GM19239 (cell line): ENCODE data around the gene OR5H15.
"Not testable (repeated sequence)": the region's sequence is repeated elsewhere in the genome, so short reads cannot be mapped to it uniquely, and the experiment has no call there.

Source experiments
- DNase-seq: peaks from one replicate; pipeline ENCODE4 v3.0.0; 2011; ENCODE audit warnings: low spot score; ENCODE audit not compliant: insufficient read length
- FAIRE-seq: peaks from 2 replicates; lab custom pipeline; 2011; peaks lifted over from hg19 to GRCh38; lab: Jason Lieb, UNC

OR5H15 gene

DNA sequence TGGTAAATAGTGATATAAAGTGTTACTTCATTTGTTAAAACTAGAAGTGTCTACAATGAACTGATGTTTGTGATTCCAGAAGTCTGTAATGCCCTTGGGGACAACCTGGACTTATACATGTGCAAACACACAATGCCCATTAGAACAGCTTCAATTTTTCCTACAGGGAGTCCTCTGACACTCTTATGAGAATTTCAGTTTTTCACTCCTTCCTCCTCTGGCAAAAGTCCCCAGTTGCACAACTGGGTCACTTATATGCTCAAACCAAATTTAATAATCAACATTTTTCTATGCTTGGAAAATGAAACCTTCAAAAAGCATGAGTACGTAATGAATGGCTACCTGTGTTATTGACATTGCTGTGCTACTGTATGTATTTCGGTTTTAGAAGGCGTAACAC lies at the start of gene OR5H15:
Gene OR5H15, plus strand, starts transcription at position 301 of the 400 bp plus-strand sequence. CDS start 2,004 bp downstream, outside the sequence.
- no peak for FAIRE-seq
- DNase-seq, result no peak

DNA sequence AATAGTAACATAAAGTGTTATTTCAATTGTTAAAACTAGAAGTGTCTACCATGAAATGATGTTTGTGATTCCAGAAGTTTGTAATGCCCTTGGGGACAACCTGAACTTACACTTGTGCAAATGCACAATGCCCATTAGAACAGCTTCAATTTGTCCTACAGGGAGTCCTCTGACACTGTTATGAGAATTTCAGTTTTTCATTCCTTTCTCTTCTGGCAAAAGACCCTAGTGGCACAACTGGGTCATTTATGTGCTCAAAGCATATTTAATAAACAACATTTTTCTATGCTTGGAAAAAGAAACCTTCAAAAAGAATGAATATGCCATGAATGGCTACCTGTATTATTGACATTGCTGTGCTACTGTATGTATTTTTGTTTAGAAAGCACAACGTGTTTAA lies 36.1 kb upstream of the OR5H15 start, which contains the start of gene OR5H1:
Gene OR5H1, plus strand, starts transcription at position 301 of the 400 bp plus-strand sequence. CDS start 1,977 bp downstream, outside the sequence.
- FAIRE-seq (no peak), DNase-seq (no peak)

DNA sequence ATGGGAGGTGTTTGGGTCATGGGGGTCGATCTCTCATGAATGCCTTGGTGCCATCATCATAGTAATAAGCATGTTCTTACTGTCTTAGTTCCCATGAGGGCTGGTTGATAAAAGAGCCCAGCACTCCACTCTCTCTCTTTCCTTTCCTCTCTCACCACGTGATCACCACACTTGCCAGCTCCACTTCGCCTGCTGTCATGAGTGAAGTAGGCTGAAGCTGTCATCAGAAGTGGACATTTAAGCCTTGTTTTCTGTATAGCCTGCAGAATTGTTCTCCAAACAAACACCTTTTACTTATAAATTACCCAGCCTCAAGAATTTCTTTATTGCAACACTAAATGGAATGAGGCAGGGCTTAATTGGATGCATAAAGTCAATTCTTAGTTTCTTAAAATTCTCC lies 29.9 kb upstream of the OR5H15 start:
- DNase-seq (no peak), FAIRE-seq (no peak)

DNA sequence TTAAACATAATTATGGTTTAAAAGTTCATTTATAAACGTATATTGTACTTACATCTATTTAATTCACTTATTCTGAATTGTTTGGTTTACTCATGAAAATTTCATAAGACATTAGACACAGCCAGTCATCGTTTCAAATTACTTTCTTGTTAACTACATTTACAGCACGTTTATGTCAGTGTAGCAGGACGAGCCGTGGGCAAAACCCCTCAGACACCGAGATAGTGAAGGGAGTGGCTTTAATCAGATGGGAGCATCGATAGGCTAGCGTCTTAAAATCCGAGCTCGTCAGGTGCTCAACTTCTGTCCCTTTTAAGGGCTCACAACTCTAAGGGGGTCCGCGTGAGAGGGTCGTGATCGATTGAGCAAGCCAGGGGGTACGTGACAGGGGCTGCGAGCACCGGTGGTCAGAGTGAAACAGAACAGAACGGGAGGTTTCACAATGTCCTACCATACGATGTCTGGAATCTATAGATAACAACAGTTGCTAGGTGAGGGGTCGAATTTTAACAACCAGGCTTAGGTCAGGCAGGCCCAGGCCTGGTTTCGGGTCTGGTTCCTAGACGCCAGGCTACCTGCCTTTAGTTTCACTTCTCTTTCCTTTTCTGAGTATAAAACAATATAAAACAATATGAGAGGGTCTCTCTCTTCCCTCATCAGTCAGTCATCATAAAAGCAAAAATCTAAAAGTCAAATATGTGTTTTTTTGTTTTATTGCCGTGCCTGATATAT lies 28.5 kb upstream of the OR5H15 start:
- not testable (repeated sequence) for FAIRE-seq, DNase-seq

DNA sequence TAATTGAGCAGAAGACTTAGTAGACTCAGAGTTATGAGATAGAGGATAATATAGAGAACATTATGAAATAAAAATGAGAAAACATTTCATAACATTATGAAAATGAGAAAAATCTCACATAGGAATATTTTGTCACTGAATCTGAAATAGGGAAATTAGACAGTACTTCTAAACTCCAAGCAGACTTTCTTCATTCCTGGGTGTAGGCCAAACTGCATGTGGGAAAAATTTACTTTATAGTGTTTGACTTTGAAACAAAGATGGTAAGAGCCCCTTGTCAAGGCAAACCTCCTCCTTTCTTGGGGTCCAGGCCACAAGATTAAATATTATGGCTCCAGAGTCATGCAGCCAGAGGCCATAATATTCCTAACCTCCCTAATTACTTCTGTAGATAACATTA lies 26.0 kb upstream of the OR5H15 start:
- DNase-seq (no peak), FAIRE-seq (no peak)

DNA sequence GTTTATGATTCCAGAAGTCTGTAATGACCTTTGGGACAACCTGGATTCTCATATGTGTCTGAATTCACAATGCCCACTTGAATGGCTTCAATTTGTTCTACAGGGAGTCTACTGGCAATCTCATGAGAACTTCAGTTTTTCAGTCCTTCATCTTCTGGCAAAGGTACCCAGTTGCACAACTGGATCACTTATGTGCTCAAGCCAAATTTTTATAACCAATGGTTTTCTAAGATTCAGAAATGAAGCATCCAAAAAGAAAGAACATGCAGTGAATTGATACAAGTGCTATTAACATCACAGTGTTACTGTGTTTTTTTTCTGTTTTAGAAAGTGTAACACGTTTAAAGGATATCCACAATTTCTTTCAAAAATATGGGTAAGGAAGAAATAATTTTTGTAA lies 19.3 kb upstream of the OR5H15 start, which contains the start of gene OR5H14:
Gene OR5H14, plus strand, starts transcription at position 301 of the 400 bp plus-strand sequence. CDS start 1,907 bp downstream, outside the sequence.
- DNase-seq (no peak), FAIRE-seq (no peak)

DNA sequence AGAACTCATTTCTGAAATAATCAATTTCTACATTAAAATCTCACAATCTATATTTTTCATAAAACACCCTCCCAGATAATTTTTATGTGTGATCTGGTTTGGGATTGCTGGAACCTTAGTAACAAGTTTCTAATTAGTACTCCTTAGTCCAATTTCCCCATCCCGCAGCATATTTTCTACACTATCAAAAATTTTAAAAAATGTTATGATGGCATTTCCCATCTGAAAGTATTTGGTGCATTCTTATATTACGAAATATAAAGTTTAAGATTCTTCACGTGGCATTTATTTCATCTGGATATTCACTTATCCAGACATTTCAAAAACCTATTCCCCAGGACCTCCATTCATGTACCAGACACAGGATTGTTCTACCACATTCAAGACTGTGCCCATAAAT lies 17.7 kb upstream of the OR5H15 start:
- no peak for DNase-seq
- no peak for FAIRE-seq

DNA sequence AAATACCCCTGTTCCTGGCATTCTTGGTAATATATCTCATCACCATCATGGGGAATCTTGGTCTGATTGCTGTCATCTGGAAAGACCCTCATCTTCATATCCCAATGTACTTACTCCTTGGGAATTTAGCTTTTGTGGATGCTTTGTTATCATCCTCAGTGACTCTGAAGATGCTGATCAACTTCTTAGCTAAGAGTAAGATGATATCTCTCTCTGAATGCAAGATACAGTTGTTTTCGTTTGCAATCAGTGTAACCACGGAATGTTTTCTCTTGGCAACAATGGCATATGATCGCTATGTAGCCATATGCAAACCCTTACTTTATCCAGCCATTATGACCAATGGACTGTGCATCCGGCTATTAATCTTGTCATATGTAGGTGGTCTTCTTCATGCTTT lies 17.0 kb upstream of the OR5H15 start:
- not testable (repeated sequence) for DNase-seq, FAIRE-seq

DNA sequence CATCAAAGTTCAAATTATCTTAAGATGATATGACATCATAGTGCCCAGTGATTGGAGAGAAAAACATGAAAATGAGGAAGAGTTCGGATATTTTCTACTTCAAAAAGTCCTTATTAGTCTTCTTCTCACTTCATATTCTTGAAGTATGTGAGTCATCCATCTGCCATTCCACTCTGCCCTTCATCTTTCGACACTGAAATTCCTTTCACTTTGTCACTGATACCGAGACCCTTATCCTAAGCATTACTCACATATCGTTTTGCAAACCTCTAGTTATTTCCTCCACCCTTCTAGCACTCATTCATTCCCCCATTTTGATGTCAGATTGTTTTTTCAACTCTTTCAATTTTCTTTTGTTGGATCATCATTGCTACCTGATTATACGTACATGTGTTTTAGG lies 15.3 kb upstream of the OR5H15 start:
- DNase-seq, result no peak
- FAIRE-seq, result no peak

DNA sequence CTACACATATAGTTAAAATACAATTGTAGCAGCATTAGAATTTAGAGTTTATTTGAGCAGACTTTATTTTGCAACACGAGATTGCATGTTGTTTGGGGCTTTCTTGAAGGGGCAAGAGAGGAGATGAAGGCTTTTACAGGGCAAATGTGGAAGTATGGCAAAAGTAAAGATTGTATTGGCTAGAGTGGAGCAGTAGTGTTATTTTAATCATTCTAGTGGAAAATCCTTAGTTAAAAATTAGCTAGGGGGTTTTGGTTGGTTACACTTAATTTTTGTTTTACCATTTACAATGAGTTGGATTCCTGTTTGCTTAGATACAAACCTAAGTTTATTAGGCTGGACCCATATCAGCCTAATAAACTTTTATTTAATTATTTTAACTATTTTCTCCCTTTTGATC lies 4.6 kb downstream of the OR5H15 start:
- no peak for DNase-seq
- no peak for FAIRE-seq

DNA sequence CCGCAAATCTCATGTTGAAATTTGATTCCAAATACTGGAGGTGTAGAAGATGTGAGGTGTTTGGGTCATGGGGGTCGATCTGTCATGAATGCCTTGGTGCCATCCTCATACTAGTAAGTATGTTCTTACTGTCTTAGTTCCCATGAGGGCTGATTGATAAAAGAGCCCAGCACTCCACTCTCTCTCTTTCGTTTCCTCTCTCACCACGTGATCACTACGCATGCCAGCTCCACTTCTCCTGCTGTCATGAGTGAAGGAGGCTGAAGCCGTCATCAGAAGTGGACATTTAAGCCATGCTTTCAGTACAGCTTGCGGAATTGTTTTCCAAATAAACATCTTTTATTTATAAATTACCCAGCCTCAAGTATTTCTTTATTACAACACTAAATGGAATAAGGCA lies 6.1 kb downstream of the OR5H15 start:
- no peak for DNase-seq
- no peak for FAIRE-seq

DNA sequence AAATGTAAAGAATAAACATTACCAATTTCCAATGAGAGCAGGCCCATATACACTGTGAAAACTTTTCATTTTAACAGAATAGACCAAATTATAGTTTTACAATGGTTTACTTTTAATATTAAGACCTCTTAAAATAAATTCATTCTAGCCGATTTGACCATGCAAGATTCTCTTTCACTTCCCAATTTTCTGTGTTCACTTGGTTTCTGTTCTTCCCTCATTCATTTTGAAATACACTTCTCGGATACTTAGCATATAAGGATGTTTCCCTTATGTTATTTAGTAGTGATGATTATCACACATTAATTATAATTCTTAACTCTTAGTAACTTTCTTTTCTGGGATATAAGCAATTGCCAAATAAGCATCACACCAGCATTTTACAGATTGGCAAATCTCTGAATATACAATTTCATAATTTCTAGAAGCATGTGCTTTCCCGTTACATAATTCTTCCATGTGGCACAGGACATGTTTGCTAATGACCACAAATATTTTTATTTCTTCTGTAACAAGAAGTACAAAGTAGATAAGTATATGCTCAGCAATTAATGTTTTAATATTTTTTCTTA lies 13.9 kb downstream of the OR5H15 start:
- FAIRE-seq, result no peak
- no peak for DNase-seq

DNA sequence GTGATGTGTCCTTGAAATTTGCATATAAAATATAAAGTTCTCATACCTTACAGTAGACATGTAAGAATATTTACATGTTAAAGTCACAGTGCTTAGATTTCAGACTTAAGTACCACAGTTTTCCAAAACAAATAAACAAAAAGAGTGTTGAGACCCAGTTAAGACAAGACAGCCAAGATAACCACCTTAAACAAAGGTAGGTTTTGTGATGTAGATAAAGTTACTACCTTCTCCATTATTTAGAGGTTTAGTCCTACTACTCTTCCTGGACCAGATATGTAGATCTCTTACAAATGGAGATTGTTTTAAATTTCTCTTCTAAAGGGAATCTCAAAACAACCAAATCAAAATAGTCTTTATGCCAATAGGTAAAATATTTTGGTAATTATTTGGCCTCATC lies 15.7 kb downstream of the OR5H15 start:
- no peak for DNase-seq
- FAIRE-seq, result no peak

DNA sequence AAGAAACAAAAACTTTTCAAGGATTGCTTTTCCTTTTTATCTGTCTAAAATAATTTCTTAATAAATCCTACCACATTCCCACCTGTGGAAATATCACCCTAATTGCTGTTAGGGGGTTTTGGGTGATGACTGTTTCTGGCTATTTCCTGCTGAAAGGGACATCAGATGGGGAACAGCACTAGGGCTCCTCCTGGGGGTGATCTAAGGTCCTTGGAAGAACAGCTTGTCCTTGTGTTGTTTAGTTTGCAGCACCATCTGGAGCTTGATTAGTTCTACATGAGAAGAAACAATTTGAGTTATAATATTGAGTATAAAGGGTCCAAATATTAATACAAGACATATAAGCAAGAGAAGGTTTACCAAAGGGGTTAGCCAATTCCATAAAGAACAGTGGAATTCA lies 18.7 kb downstream of the OR5H15 start:
- DNase-seq (no peak), FAIRE-seq (no peak)

DNA sequence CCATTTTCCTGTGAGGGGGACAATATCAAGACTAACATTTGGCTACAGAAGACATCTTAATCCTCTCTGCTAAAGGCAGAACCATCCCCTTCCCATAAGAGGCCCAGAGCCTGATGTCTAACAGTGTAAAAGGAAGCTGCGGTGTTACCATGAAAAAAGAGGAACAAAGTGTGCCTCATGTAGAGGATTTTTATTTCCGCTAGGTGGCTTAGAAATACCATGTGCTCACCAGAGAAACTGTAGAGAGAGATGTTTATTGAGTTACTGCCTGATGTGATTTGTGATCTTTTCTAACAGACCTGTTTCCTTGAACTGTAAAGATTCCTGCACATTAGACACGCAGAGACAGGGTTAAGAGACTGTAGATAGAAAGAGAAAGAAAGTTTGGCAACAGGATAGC lies 22.0 kb downstream of the OR5H15 start:
- FAIRE-seq (no peak), DNase-seq (no peak)

DNA sequence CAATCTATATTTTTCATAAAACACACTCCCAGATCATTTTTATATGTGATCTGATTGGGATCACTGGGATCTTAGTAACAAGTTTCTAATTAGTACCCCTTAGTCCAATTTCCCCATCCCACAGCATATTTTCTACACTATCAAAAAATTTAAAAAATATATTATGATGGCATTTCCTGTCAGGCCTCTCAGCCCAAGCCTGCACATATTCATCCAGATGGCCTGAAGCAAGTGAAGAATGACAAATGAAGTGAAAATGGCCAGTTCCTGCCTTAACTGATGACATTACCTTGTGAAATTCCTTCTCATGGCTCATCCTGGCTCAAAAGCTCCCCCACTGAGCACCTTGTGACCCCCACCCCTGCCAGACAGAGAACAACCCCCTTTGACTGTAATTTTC lies 24.4 kb downstream of the OR5H15 start:
- not testable (repeated sequence) for DNase-seq, FAIRE-seq

DNA sequence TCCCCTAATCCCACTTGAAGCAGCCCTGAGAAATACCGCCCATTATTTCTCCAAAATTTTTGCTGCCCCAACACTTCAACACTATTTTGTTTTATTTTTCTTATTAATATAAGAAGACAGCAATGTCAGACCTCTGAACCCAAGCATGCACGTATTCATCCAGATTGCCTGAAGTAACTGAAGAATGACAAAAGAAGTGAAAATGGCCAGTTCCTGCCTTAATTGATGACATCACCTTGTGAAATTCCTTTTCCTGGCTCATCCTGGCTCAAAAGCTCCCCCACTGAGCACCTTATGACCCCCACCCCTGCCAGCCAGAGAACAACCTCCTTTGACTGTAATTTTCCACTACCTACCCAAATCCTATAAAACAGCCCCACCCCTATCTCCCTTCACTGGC lies 29.8 kb downstream of the OR5H15 start:
- not testable (repeated sequence) for FAIRE-seq, DNase-seq

DNA sequence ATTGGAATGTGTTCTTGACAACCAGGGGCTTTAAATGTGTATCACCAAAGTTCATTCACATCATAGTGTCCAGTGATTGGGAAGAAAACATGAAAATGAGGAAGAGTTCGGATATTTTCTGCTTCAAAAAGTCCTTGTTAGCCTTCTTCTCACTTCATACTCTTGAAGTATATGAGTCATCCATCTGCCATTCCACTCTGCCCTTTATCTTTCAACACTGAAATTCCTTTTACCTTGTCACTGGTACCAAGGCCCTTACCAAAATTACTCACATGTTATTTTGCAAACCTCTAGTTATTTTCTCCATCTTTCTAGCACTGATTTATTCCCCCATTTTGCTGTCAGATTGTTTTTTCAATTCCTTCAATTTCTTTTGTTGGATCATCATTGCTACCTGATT lies 32.5 kb downstream of the OR5H15 start:
- no peak for FAIRE-seq
- DNase-seq, result no peak

DNA sequence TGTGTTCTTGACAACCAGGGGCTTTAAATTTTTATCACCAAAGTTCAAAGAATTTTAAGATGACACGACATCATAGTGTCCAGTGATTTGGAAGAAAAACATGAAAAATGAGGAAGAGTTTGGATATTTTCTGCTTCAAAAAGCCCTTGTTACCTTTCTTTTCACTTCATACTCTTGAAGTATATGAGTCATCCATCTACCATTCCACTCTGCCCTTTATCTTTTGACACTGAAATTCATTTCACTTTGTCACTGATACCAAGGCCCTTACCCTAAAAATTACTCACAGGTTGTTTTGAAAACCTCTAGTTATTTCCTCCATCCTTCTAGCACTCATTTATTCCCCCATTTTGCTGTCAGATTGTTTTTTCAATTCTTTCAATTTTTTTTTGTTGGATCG lies 42.7 kb downstream of the OR5H15 start:
- DNase-seq, result no peak

DNA sequence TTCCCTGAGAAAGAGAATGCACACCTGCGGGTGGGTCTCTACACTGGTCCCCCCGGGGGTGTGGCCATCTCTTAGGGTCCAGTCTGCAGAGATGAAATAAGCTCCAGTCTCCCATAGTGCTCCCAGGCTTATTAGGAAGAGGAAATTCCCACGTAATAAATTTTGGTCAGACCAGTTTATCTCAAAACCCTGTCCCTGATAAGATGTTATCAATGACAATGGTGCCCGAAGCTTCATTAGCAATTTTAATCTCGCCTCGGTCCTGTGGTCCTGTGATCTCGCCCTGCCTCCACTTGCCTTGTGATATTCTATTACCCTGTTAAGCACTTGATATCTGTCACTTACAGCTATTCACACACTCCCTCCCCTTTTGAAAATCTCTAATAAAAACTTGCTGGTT lies 46.8 kb downstream of the OR5H15 start:
- FAIRE-seq (no peak), DNase-seq (no peak)

More for the DNA sequence above, 42.7 kb downstream of the OR5H15 start:
- FAIRE-seq, result no peak

DNA sequence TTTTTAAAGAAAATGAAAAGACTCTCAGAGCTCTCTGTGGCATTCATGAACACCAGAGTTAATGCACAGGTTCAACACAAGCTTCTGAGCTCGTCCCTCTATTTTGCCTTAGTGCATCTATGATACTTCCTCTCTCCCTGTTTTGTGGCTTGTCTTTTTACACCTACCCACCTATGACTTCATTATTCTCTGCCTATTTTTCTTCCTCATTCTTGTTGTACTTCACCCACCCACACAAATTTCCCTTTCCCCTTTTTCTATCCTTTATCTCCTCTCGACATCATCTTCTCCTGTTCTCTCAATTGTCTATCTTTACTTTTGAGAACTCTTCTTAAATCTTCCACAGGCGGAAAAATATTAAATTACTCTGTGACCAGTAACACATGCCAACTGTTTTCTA lies 48.6 kb downstream of the OR5H15 start:
- FAIRE-seq (no peak), DNase-seq (no peak)
